DMS53 treated with DMSO at 0.1 percent for 48 hours (cell line): ENCODE data around the gene XYLT2.
"Not testable (repeated sequence)": the region's sequence is repeated elsewhere in the genome, so short reads cannot be mapped to it uniquely, and the experiment has no call there.

Experiments used
- DNase-seq: peaks from one replicate; lab custom pipeline; 2025; ENCODE audit not compliant: unreplicated experiment; lab: John Stamatoyannopoulos, UW

Gene XYLT2

DNA sequence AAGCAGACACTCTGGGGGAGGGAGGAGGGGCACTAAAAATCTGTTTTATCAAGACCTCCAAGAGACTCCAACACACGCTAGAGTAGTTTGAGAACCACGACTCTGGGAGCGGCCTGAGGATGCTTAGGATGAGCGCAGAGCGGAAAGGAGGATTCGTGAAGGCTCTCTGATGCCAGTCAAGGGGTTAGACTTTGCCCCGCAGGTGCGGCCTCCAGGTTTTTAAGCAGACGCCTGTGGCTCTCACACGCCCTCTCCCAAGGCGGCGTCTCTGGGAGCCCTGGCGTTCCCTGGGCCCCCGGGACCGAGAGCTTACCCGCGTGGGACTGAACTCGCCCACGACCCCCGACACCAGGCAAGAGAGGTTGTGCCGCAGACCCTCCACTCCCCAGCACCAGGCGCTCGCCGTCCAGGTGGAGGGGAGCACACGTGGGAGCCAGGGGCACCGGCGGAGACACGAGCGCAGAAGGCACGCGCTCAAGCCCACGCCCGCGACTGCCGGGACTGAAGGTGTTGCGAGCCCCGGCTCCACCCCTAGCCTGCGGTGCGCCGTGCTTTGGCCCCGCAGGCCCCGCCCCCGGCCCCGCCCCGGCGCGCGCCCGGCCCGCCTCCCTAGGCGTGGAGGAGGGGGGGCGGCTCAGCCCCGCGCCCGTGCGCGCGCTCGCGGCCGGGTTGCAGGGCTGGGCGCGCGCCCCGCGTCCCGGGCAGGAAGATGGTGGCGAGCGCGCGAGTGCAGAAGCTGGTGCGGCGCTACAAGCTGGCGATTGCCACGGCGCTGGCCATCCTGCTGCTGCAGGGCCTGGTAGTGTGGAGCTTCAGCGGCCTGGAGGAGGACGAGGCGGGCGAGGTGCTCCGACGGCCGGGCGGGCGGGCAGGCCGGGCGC, at the start of gene XYLT2:
TSS of gene XYLT2 (plus strand) at position 695 of the 881 bp plus-strand sequence. CDS start at position 710, 15 bp downstream.
- DNase-seq = peak; percentile 92

DNA sequence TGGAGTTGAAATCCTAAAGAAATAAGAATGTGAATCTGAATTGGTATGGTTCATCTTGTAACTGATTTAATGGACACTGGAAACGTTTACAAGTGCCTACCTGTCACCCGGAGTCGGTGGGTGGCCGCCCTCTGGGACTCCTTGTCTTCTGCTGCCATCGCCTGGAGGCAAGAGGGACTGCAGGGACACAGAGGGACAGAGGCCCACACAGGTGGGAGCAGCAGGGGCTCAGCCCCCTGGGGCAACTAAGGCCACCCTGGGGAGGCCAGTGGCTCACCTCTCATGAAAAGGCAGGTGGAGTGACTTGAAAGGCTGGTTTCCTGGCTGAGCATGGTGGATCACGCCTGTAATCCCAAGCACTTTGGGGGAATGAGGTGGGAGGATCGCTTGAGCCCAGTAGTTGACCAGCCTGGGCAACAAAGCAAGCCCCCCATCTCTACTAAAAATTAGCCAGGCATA, 48.5 kb upstream of the XYLT2 start:
- peak; percentile 85 for DNase-seq

DNA sequence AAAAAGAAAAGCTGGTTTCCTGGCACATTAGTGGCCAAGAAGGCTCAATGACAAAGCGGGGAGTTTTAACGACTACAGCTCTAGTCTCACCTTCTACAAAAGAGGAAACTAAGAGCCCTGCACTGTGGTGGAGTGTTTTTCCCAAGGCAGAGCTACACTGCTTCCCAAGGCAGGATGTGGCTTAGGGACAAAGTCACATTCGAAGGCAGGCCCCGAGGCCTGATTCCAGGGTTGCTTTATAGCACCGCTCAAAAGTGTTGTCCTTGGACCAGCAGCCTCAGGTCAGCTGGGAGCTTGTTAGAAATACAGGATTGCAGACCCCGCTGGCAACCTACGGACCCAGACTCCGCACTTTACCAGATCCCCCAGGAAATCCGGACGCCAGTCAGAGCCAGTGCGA, 47.9 kb upstream of the XYLT2 start:
- no peak for DNase-seq

DNA sequence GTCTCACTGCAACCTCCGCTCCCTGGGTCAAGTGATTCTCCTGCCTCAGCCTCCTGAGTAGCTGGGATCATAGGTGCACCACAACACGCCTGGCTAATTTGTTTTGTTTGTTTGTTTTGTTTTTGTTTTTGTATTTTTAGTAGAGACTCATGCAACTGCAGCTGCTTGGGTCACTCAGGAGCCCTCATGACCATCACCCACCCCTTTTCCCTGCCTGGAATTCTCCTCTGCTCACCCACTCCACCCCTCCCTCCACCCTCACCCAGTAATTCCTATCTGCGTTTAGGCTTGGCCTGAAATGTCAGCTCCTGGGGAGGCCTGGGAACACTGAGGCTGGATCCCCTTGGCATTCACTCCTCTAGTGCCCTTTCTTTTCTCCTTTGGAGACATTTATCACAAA, 46.1 kb upstream of the XYLT2 start:
- DNase-seq = no peak

DNA sequence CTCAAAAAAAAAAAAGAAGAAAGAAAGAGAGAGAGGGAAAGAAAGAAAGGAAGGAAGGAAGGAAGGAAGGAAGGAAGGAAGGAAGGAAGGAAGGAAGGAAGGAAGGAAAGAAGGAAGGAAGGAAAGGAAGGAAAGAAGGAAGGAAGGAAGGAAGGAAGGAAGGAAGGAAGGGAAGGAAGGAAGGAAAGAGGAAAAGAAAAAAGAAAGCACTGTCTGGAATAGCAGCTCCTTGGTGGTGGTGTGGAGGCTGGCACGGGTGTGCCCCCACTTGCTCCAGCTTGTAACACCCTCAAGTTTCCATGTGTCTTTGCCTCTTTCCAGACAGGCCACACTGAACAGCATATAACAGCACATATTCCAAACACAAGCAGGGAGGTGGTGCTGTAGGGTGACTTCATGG, 45.1 kb upstream of the XYLT2 start:
- not testable (repeated sequence) for DNase-seq

DNA sequence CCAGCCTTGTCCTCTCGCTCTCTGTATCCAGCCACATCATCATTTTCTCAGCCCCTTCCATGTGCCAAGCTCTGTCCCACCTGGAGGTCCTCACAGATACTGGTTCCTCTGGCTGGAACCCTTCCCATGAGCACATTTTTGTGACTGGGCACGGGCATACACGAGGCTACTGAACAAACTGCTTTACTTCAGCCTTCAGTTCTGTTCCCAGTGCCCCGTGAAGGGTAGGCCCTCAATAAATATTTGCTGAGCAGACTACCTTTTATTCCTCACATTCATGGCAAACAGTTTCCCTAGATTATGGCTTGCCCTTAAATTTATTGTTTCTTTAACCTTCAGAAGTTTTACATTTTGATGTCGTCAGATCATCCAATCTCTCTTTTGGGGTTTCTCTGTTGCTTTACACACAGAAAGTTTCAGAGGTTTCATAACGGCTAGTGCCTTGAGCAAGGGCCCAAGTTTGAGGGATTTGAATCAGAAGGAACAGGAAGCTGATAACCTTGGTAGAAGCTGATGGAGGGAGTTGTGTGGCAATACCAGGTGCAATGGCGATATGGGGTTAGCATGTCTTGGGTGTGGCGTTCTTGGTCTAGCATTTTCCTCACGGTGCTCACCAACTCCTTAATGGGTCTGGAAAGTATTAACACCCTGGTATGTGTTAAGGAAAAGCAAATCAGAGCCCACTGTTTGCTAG, 43.9 kb upstream of the XYLT2 start:
- DNase-seq = no peak

DNA sequence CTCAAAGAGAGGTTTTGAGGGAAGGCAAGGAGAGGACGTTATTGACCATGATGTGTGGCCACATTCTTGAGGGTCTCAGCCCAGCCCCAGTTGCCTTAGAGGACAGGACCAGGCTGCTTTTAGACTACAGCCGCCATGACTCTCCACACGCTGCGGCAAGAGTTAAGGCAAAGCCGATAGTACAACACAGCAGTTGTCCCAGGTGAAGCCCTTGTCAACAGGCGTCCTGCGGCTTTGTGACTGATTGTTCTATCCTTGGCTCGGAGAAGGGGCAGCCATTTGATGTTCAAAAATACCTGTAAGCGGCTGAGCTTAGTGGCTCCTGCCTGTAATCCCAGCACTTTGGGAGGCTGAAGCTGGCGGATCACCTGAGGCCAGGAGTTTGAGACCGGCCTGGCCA, 42.9 kb upstream of the XYLT2 start:
- no peak for DNase-seq

DNA sequence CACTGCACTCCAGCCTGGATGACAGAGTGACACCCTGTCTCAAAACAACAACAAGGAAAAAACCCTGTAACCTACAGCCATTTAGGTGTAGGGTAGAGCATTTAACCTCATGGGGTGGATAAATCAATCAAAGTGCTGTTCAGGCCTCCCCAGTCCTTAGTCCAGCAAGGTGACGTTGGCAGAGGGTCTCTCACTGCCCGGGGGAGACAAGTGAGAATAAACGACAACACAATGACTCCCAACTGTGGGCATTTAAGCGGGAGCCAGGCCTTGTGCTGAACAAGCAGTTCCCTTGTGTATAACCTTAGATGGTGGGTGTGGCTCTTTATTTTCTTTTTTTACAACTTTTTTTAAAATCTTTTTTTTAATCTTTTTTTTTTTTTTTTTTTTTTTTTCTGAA, 42.3 kb upstream of the XYLT2 start:
- no peak for DNase-seq

DNA sequence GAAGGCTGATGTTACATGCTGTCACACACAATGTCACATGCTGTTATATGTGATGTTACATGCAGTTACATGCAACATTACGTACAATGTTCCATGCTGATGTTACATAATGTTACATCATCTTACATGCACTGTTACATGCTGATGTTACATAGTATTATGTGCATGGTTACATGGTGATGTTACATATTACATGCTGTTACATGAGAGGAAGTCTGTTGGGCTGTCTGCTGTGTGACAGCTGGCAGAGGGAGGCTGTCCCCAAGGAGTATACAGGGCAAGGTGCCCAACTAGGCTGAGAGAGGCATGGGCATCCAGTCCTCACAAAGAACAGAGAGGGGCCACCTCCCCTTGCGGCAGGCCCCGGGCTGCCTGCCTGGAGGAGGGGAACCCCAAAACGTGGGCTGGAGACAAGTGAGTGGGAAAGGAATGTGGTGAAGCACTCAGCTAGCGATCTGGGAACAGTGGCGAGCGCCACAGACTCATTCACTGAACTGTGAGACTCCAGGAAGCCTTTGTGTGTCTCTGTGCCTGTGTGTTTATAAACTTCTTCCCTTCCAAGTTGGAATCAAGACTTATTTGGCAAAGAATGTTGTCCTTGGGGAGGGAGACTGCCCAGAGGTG, 41.0 kb upstream of the XYLT2 start:
- DNase-seq = no peak

DNA sequence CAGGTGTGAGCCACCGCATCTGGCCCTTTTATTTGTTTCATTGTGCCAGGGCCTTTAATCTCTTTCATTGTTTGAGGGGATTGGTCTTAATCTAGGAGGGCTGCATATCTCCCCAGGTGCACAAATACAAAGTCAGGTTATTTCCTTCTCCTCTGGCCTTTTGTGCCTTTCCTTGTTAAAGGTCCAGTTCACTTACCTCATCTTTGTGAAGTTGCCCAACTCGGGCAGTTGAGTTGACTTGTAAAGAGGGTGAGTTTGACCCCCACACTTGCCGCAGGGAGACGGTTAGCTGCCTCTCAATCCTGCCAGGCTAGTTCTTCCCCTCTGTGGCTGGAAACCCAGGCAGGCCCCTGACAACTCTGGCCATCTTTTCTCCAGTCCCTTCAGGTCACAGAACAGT, 38.3 kb upstream of the XYLT2 start:
- no peak for DNase-seq

DNA sequence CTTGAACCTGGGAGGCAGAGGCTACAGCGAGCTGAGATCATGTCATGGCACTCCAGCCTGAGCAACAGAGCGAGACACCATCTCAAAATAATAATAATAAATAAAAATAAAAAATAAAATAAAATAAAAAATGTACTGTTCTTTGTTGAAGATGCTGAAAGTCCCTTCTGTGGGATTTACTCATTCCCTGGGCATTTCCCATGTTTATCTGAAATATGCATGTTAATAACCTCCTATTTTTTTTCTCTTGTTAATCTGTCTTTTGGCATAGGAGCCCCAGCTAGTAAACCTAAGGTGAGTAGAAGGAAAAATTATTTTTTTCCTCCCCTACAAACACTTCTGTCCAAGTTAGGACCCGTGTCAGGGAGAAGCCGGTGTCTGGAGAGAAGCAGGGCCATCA, 37.3 kb upstream of the XYLT2 start:
- no peak for DNase-seq

DNA sequence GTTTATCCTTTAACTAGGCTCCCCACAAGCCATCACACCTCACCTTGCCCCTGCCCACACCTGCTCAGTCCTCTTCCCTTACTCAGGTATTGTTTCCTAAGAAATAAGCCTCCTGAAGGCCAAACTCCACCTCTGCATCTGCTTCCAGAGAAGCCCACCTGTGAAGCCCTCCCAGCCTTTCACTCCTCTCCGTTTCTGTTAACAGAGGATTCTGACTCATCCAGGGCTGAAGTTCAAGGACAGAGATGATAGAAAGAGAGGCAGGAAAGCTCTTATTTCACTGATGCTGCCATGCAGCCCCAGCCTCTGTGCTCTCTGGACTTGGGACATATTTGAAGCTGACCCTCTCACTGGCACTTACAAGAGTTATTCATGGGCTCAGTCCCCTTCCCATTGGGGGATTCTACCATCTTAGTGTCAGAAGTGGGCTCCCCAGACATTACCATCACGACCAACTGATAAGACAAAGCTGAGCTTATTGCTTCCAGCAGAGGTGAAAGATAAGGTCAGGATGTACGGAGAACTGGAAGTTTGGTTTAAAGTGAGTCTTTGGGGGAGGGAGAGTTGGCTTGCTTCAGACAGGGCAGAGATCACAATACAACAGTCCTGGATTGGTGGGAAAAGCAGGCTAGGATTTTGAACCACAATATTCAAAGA, 35.3 kb upstream of the XYLT2 start:
- no peak for DNase-seq

DNA sequence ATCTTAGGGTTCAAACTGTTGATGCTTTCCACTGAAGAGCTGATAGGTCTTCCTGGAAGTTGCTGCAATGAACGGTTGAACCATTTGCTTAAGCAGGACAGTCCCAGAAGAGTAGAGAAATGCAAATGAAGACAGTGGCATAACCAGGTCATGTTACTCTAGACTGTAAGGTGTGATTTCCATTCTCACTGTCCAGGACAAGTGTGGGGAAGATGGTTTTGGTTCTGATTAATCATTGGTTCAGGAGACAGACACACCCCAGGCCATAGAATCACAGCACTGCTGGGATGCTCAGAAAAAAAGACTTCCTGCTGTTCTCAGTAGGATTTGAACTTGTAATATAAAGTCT, 34.8 kb upstream of the XYLT2 start:
- DNase-seq = no peak

DNA sequence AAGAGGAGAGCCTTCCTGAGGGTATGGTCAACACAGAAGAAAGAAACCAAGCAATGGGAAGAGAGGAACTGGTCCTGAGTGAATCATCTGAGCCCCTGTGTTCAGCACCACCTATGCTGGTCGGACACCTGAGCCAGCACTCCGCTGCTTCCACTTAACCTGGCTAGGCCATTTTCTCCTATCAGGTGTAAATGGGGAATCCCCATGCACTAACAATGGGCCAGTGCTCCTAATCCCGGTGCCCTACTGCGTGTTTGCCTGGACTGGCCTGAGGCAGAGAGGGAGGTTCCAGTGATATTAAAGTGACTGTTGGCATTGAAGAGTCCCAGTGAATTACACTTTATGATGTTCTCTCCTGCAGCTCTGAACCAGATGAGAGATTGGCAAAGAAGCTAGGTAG, 34.4 kb upstream of the XYLT2 start:
- no peak for DNase-seq

DNA sequence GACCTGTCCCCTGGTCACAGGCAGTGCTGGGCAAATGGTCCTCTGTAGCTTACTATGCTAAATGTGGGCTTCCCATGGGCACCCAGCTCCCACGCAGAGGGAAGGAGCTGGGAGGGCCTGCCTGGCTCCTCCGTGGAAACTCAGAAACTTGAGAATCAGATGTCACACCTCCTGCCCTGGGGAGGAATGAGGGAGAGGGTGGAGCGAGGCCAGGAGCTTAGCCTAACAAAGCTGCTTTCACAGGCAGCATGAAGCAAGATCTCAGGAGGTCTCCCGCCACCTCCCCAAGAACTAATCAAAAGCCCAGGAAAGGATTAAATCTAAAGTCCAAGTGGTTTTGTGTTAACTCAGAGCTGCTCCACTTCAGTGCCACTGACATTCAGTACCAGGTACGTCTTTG, 33.6 kb upstream of the XYLT2 start:
- DNase-seq = no peak

DNA sequence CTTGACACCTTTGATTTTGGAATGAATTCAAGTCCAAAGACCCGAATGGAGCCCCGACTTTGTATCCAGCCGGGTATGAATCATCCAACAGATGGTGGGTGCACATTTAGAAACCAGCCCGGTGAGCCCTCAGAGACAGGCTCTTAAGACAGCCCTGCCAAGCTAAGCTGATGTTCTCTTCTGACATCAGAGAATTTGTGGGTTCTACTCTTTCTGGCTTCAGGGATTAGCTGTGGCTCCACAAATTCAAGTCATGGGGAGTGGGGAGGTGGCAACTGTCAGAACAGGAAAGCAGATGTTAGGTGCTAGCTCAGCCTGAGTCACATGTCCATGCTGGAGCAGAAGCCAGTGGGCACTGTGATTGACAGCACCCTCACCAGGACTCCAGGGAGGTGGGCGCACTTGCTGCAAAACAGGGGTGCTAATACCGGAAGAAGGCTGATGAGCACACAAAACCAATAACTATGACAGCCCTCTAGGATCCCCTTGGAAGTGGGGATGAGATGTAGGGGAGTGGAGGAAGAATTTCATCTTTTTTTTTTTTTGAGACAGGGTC, 31.4 kb upstream of the XYLT2 start:
- no peak for DNase-seq

DNA sequence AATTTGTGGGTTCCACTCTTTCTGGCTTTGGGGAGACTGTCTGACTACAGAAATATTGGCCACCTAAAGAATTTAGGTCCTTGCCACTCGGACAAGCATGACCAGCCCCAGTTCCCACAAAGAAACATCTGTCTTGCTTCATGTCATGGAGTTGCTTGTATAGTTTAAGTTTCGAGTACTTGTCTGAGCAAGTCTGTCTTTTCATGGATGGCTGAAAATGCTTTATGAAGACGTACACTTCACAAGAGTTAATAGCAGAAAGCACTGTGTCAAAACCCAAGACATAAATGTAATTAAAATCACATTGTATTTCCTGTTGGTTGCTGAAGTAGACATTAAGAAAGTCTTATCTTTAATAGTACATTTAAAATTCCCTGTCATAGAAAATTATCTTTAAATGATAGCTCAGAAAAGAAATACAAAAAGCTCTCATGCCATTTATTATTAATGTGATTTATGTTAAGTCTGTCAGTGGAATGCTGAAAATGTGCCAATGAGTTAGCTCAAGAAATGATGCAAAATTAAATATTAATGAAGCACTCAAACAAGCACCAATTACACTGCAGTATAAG, 29.8 kb upstream of the XYLT2 start:
- no peak for DNase-seq

DNA sequence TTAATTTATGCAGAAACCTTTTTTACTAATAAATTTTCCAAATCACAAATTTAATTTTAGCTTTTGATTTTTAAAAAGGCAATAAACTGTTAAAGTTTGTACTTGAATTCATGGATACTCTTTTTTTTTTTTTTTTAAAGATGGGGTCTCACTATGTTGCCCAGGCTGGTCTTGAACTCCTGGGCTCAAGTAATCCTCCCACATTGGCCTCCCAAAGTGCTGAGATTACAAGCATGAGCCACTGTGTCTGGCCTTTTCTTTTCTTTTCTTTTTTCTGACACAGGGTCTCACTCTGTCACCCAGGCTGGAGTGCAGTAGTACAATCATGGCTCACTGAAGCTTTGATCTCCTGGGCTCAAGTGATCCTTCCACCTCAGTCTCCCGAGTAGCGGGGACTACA, 29.3 kb upstream of the XYLT2 start:
- not testable (repeated sequence) for DNase-seq

DNA sequence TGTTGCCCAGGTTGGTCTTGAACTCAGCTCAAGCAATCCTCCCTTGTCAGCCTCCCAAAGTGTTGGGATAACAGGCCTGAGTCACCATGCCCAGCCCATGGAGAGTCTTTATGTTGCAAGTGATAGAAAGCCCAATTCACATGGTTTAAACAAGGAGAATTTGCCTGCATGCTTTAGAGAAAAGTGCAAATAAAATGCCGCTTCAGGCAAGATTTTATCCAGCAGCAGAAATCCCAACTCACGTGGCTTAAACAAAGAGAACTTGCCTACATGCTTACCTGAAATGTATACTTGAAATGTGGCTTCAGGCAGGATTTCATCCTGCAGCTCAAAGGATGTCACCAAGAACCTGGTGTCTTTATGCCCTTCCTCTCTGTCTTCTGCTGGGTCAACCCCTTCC, 28.8 kb upstream of the XYLT2 start:
- DNase-seq = no peak

DNA sequence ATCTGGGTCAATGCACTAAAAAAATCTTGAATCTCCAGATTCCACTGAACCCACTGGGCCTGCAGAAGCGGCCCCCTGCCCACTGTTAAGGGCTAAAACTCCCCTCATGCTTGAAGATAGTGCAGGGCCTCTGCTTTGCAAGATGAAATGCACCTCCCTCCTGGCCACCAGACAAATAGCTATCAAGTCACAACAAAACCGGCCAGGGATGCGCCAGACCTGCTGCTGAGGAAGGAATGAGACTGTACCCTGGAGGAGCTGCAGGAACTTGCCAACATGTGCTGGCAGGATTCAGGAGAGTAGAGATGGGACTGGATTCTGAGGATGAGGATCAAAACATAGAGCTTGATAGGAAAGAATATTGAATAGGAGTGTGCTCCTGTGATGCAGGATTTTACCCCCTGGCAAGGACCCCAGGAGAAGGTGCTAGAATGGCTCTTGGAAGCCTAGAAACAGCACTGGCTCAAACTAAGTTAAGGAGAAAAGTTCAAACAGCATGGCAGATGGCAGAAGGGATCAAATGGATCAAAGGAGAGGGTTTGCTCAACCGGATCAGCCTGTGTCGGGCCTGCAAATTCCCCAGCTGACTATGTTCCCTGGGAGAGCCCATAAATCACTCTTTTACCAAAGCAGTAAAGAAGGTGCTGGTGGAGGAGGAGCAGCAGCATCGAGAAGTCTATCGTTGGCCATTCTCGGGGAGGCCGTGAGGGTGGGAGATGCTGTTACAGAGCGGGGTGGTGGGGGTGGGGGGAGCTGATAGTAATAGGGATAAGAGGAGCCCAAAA, 27.2 kb upstream of the XYLT2 start:
- DNase-seq = peak; percentile 14
